GM19238 (cell line): ENCODE data around the gene CTBP2.

Experiments used
- DNase-seq: peaks from one replicate; pipeline ENCODE4 v3.0.0; 2011; ENCODE audit warnings: low spot score; ENCODE audit not compliant: insufficient read length

CTBP2 gene

GRCh38 chr10:125025341-125025740, 135.0 kb downstream of the CTBP2 start:
- DNase-seq, result no peak

- no peak for DNase-seq
These were observed 135.7 kb downstream of the CTBP2 start for GRCh38 chr10:125024497-125025234.

- DNase-seq, result no peak
These were observed 136.4 kb downstream of the CTBP2 start for GRCh38 chr10:125023862-125024496.

- no peak for DNase-seq
These were observed 137.1 kb downstream of the CTBP2 start for GRCh38 chr10:125023255-125023654.

- DNase-seq, result no peak
These were observed 137.7 kb downstream of the CTBP2 start for GRCh38 chr10:125022671-125023070.

GRCh38 chr10:125021686-125022344, 138.5 kb downstream of the CTBP2 start:
- no peak for DNase-seq

- no peak for DNase-seq
These were observed 139.5 kb downstream of the CTBP2 start for GRCh38 chr10:125020871-125021270.

- DNase-seq, result no peak
These were observed 140.0 kb downstream of the CTBP2 start for GRCh38 chr10:125020386-125020785.

- DNase-seq, result no peak
These were observed 141.7 kb downstream of the CTBP2 start for GRCh38 chr10:125018576-125019143.

GRCh38 chr10:125017547-125018298, 142.6 kb downstream of the CTBP2 start:
- DNase-seq, result no peak

- no peak for DNase-seq
These were observed 143.7 kb downstream of the CTBP2 start for GRCh38 chr10:125016611-125017202.

GRCh38 chr10:125016123-125016522, 144.2 kb downstream of the CTBP2 start:
- DNase-seq, result no peak

- no peak for DNase-seq
These were observed 144.9 kb downstream of the CTBP2 start for GRCh38 chr10:125015356-125015944.

GRCh38 chr10:125014836-125015355, 145.5 kb downstream of the CTBP2 start:
- DNase-seq, result no peak

GRCh38 chr10:125014086-125014830, 146.1 kb downstream of the CTBP2 start:
- DNase-seq, result no peak

GRCh38 chr10:125013529-125013872, 146.9 kb downstream of the CTBP2 start:
- DNase-seq, result no peak

- DNase-seq, result no peak
These were observed 147.4 kb downstream of the CTBP2 start for GRCh38 chr10:125012851-125013528.

GRCh38 chr10:125011926-125012705, 148.2 kb downstream of the CTBP2 start:
- DNase-seq, result no peak
